Esophagus squamous epithelium (tissue), 5 donors: ENCODE data around the gene ALDH18A1. TPM values are rescaled to one million over a fixed set of nuclear protein-coding genes. Genes with fewer than 3 reads are reported as not detected.
"Not testable (repeated sequence)": the region's sequence is repeated elsewhere in the genome, so short reads cannot be mapped to it uniquely, and the experiment has no call there.

Experiments used
- DNase-seq: peaks from one replicate; lab custom pipeline; 2025; lab: John Stamatoyannopoulos, UW
- H3K27ac ChIP-seq, 4 donors: fragments of 200-600 bp; sonication (generic); one replicate each; pipeline ENCODE4 v1.5.1; 2016 to 2019; ENCODE audit warnings: mild to moderate bottlenecking in 1 of 4
- H3K27me3 ChIP-seq, 4 donors: fragments of 200-600 bp; sonication (generic); 1 replicate in 3 of 4; 2 replicates in 1 of 4; pipeline versions ENCODE4 v1.5.1 to v1.6.0; 2017 to 2021; ENCODE audit warnings: antibody characterized with exemption in 1 of 4
- H3K36me3 ChIP-seq, 3 donors: fragments of 200-600 bp; sonication (generic); one replicate each; pipeline ENCODE4 v1.5.1; 2016 to 2019
- H3K4me1 ChIP-seq, 3 donors: fragments of 200-600 bp; sonication (generic); one replicate each; pipeline ENCODE4 v1.5.1; 2017 to 2019
- H3K4me3 ChIP-seq, 4 donors: fragments of 200-600 bp; sonication (generic); 1 replicate in 3 of 4; 2 replicates in 1 of 4; pipeline ENCODE4 v1.5.1; 2016 to 2019; ENCODE audit warnings: mild to moderate bottlenecking in 2 of 4, moderate library complexity in 1 of 4
- H3K9me3 ChIP-seq, 3 donors: fragments of 200-600 bp; sonication (generic); one replicate each; pipeline ENCODE4 v1.5.1; 2016 to 2019
- CTCF ChIP-seq, 6 experiments: fragments of 450-650 bp in 4 of 6; fragments of 200-600 bp in 2 of 6; sonication (generic) in 2 of 6; IDR thresholded peaks; one replicate each; pipeline ENCODE4 v1.5.1; 2016 to 2019; ENCODE audit warnings: antibody characterized with exemption in 6 of 6, mild to moderate bottlenecking in 4 of 6, moderate library complexity in 4 of 6
- POLR2A ChIP-seq, 4 donors: fragments of 450-650 bp; IDR thresholded peaks; one replicate each; pipeline ENCODE4 v1.6.1; 2017; ENCODE audit warnings: antibody characterized with exemption in 4 of 4, mild to moderate bottlenecking in 4 of 4, moderate library complexity in 3 of 4
- WGBS, 2 donors: methylation state at CpG; one replicate each; pipeline ENCODE4 v1.1.5; 2018; 5-methylcytosine and 5-hydroxymethylcytosine counted together
- intact Hi-C: fragments of 100-400 bp; cut with DNase I; formaldehyde crosslinking; loops from one replicate; pipeline ENCODE4 v1.15.0; 2022
- total RNA-seq, 4 donors: library from RNA; depleted of rRNA; stranded (reverse); fragments of >200 nt; gene quantifications; one replicate each; pipeline ENCODE4 v1.1.0, GENCODE V29; 2016
- donor health status: DM: yes; HTN: yes; CAD: no.

ALDH18A1 gene
- total RNA-seq, 4 donors from 2014 or later = 34.5 to 78.3 (median 47.4) TPM

DNA sequence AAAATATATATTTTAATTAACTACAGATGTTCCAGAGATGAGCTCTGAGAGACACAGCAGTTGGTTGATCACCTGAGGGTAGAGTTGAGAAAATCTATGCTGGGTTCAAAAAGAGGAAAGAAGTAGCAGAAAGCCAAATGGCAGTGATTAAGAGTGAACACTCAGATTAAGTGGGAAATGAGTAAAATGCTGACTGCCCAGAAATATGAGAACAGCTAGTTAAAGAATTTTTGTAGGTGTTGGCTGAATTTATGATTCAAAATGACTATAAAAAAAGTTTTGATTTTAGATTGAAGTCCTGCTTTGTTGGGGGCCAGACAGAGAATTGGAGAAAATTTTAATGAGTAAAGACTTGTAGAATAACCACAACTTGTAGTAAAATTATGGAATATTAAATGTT lies 27.5 kb upstream of the ALDH18A1 start:
- no peak for TF ChIP-seq POLR2A (IDR thresholded peaks at IDR 0.05)
- Histone ChIP-seq H3K4me1 (peaks cover 0 to 17% (median 0%) of the 10 kb centered on the region in 3 donors), H3K9me3 (no peaks in the 10 kb centered on the region), H3K27ac (no peak overlapping the region), H3K4me3 (no peak overlapping the region), H3K36me3 (peaks cover 0 to 97% (median 49%) of the 10 kb centered on the region in 3 donors), H3K27me3 (no peaks in the 10 kb centered on the region)
- intact Hi-C loops = no loop called here
- no peak for DNase-seq

DNA sequence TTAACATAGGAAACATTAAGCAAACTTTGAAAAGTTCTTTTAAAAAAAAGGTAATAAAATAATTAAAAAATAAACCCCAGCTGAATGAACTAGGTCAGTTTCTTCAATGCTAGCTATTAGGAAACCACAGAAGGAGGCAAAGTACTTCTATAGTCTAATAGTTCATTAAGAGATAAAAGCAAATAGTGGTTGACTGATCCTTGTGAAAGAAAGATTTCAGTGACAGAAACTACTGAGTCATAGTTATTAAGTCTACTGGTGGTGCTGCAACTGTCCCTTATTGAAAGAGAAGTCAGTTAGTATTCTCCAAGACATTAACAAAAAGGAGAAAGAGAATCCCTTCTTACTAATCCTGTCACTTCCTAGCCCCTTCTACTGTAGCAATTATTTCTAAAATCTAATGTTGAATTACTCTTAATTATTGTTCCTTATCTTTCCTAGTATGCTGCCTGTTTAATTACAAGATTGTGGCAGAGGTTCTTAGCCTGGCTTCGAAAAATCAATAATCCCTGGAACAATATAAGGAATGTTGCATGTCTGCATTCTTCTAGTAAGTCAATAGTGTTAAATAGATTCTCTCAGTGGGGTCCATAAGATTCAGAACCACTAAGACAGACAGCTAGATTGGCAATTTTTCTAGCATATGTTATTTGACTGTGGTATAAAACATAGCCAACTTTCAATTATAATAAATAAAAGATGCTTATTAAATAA lies 19.0 kb upstream of the ALDH18A1 start:
- DNase-seq = no peak
- no peak overlapping the region for H3K27ac ChIP-seq
- intact Hi-C loops = no loop called here
- no peaks in the 10 kb centered on the region for H3K9me3 ChIP-seq
- peaks cover 0 to 78% (median 11%) of the 10 kb centered on the region in 3 donors for H3K36me3 ChIP-seq
- H3K4me1 ChIP-seq = peaks cover 0 to 10% (median 0%) of the 10 kb centered on the region in 3 donors
- no peaks in the 10 kb centered on the region for H3K27me3 ChIP-seq
- TF ChIP-seq POLR2A (IDR thresholded peaks at IDR 0.05) (no peak), CTCF (IDR thresholded peaks at IDR 0.05) (no peak)
- WGBS, 2 donors = 53 to 67% methylated on average over 1 of the region's 1 CpG
- H3K4me3 ChIP-seq = no peak overlapping the region

GRCh38 chr10:95674643-95675042 lies 18.1 kb upstream of the ALDH18A1 start:
- 96 to 100% methylated on average over 1 of the region's 1 CpG for WGBS, 2 donors

GRCh38 chr10:95672641-95673040 lies 16.1 kb upstream of the ALDH18A1 start:
- H3K4me3 ChIP-seq, H3K9me3 ChIP-seq, intact Hi-C loops, H3K27me3 ChIP-seq, DNase-seq, H3K27ac ChIP-seq, H3K4me1 ChIP-seq: not testable (repeated sequence)
- H3K36me3 ChIP-seq = peaks cover 0 to 71% (median 0%) of the 10 kb centered on the region in 3 donors
- 94 to 95% methylated on average over 5 to 7 of the region's 7 CpGs for WGBS, 2 donors

More at GRCh38 chr10:95674643-95675042, 18.1 kb upstream of the ALDH18A1 start:
- Histone ChIP-seq H3K36me3 (peaks cover 0 to 74% (median 5%) of the 10 kb centered on the region in 3 donors), H3K9me3 (no peaks in the 10 kb centered on the region), H3K27me3 (no peaks in the 10 kb centered on the region), H3K4me3 (no peak overlapping the region), H3K4me1 (peaks cover 0 to 10% (median 0%) of the 10 kb centered on the region in 3 donors), H3K27ac (no peak overlapping the region)
- intact Hi-C loops = no loop called here
- TF ChIP-seq POLR2A (IDR thresholded peaks at IDR 0.05) (no peak), CTCF (IDR thresholded peaks at IDR 0.05) (no peak)
- DNase-seq = no peak

GRCh38 chr10:95664543-95664942 lies 8.0 kb upstream of the ALDH18A1 start:
- TF ChIP-seq POLR2A (IDR thresholded peaks at IDR 0.05) (no peak), CTCF (IDR thresholded peaks at IDR 0.05) (no peak)

GRCh38 chr10:95663496-95663895 lies 7.0 kb upstream of the ALDH18A1 start:
- no peaks in the 10 kb centered on the region for H3K9me3 ChIP-seq
- DNase-seq = no peak
- intact Hi-C loops = no loop called here
- H3K4me3 ChIP-seq = no peak overlapping the region
- TF ChIP-seq CTCF (IDR thresholded peaks at IDR 0.05) (no peak), POLR2A (IDR thresholded peaks at IDR 0.05) (no peak)
- 0 to 12% methylated on average over 1 of the region's 1 CpG for WGBS, 2 donors
- peaks cover 0 to 46% (median 0%) of the 10 kb centered on the region in 3 donors for H3K36me3 ChIP-seq
- H3K27me3 ChIP-seq = no peaks in the 10 kb centered on the region
- peak overlapping the region in 1 of 4 donors; percentile 18 for H3K27ac ChIP-seq
- peaks cover 0 to 6% (median 0%) of the 10 kb centered on the region in 3 donors for H3K4me1 ChIP-seq

More at GRCh38 chr10:95664543-95664942, 8.0 kb upstream of the ALDH18A1 start:
- Histone ChIP-seq H3K27me3 (no peaks in the 10 kb centered on the region), H3K27ac (no peak overlapping the region), H3K4me3 (no peak overlapping the region), H3K4me1 (peaks cover 0 to 6% (median 0%) of the 10 kb centered on the region in 3 donors), H3K9me3 (no peaks in the 10 kb centered on the region), H3K36me3 (peaks cover 0 to 56% (median 0%) of the 10 kb centered on the region in 3 donors)
- no peak for DNase-seq
- intact Hi-C loops = no loop called here
